RPMI7951 (cell line): ENCODE measurements around the gene RCCD1. TPM values are rescaled to one million over a fixed set of nuclear protein-coding genes. Genes with fewer than 3 reads are reported as not detected.

ENCODE experiments used
- DNase-seq: peaks from one replicate; pipeline ENCODE4 v3.0.0-alpha.2; 2012; ENCODE audit warnings: low read depth
- total RNA-seq: library from RNA; depleted of rRNA; stranded (reverse); fragments of >200 nt; shearing (Covaris generic); gene quantifications from 2 replicates; pipeline ENCODE4 v1.2.3, GENCODE V29; 2014

RCCD1 gene
- total RNA-seq, 1 experiment from 2014 or later, result 26.8 TPM

DNA sequence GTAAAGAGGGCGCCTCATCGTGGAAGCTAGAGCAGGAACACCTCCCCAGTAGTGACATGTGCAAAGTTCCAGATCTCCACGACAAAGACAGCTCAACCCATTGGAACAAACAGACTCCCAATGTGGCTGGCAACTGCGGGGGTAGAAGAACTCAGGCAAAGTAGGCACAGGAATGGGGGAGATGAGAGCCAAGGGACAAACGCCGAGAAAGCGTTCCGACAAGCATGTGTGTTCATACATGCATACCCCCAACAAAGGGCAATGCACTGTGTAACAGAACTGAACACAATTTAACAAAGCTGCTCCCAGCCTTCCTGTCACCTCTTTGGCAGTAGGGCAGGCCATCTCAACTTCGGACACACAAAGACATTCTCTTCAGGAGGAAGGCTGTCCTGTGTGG lies 11.6 kb downstream of the RCCD1 start:
- no peak for DNase-seq

DNA sequence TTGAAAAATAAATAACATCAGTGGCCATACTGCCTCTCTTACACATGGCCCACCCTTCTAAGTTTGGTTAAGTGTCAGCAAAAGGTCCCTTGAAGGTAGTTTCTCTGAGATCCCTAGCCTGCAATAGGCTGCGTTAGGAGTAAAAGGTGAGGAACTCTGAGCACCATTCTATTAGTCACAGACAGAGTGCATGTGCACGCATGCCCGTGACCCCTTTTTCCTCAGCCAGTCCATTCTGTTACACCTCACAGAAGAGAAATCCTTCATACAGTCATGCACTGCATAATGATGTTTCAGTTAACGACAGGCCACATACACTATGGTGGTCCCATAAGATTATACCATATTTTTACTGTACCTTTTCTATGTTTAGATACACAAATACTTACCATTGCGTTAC lies 12.5 kb downstream of the RCCD1 start:
- no peak for DNase-seq

DNA sequence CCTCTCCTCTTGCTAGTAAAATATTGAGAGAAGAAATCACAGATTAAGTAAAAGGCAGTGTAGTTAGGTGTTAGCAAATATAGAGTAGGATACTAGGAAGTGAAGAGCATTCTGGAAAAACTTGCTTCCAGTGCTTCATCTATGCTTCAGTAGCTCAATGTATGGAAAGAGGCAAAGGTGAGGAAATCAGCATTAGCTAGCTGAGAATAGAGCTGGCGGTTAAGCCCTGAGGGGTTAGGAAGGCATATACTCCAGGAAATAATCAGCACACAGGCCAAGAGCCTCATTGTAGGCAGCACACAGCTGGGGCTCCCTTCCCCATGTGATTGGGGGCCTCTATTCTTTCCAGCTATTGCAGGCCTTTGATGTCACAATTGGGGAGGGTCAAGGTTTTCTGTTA lies 13.8 kb downstream of the RCCD1 start:
- no peak for DNase-seq

DNA sequence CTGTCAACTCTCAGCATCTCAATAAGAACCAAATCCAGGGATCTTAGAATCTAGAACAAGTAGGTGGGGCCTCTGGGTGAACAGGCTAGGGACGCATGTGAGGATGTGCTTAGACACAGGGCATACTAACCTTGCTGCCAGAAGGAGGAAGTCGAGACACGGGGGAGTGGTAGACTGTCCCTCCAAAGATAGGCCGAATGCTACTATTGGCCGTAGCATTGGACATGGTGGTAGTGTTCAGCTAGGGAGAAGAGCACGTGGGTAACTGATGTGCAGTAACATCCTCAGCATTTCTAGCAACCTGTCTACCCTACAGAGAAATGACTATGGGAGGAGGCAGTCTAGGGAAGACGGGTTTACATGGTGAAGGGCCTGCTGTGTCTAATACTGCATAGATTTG lies 15.6 kb downstream of the RCCD1 start:
- no peak for DNase-seq

DNA sequence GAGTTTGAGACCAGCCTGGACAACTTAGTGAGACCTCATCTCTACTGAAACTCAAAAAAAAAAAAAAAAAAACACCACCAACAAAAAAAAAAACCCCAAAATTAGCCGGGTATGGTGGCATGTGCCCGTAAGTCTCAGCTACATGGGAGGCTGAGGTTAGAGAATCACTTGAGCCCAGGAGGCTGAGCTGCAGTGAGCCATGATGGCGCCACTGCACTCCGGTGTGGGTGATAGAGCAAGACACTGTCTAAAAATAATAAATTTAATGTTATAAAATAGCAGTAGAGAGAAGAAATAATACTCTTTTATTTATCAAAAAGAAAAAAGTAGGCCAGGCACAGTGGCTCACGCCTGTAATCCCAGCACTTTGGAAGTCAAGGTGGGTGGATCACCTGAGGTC lies 17.4 kb downstream of the RCCD1 start:
- DNase-seq, result no peak

DNA sequence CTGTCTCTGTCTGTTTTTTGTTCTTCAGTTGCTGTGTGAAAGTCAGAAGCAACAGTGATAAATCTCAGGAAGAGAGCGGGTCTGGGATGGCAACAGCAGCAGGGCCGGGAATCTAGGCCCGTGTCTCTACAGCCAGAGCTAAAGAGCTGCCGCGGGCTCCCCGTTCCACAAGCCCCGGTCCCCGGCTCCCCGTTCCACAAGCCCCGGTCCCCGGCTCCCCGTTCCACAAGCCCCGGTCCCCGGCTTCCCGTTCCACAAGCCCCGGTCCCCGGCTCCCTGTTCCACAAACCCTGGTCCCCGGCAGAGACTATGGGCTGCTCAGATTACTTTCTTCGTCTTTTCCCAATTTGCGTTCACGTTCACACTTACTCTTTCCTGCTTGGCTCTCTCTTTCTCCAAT lies 19.5 kb downstream of the RCCD1 start:
- no peak for DNase-seq

DNA sequence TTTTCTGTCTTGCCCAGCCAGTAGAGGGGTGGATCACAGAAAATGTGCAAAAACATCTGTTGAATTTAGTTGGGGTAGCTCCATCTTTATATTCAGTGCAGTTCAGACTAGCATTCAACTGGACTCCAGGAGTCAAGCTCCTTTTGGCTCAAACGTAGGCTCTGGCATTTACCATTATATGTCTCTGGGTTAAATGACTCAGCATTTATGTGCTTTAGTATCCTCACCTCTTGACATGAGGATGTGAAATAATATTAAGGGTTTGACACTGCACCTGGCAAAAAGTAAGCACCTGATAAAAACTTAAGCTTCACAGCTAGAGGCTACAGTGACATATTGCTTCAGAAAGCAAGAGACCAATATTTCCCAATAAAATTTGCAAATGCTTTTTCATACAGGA lies 24.9 kb downstream of the RCCD1 start:
- DNase-seq, result no peak

DNA sequence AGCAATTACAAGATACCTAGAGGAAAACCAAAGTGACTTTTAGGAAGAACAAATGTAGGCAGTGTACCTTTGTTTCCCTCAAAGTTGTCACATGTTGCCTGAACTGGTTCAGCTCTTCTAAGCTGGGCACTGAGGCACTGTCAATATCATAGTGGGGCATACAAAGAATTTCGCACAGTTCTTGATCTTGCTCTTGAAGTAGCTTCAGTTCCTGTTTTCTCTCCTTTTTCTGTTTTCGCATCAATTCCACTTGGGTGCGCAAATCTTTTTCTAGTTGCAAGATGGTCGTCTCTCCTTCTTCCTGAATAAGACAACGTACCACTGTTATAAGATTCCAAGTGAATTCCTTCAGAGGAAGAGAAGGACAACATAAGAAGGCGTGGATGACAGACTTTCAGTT lies 27.0 kb downstream of the RCCD1 start:
- DNase-seq, result no peak

DNA sequence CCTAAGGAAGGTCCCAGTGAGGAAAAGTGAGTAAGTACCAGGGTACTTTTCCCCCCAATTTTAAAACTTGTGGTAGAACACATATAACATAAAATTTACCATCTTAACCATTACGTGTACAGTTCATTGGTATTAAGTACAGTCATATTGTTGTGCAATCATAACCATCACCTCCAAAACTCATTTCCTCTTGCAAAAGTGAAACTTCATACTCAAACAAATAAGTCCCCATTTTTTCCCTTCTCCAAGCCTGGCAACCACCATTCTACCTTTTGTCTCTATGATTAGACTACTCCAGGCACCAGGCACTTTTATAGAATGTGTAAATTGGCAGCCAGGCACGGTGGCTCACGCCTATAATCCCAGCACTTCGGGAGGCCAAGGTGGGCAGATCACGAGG lies 27.5 kb downstream of the RCCD1 start:
- DNase-seq, result no peak

DNA sequence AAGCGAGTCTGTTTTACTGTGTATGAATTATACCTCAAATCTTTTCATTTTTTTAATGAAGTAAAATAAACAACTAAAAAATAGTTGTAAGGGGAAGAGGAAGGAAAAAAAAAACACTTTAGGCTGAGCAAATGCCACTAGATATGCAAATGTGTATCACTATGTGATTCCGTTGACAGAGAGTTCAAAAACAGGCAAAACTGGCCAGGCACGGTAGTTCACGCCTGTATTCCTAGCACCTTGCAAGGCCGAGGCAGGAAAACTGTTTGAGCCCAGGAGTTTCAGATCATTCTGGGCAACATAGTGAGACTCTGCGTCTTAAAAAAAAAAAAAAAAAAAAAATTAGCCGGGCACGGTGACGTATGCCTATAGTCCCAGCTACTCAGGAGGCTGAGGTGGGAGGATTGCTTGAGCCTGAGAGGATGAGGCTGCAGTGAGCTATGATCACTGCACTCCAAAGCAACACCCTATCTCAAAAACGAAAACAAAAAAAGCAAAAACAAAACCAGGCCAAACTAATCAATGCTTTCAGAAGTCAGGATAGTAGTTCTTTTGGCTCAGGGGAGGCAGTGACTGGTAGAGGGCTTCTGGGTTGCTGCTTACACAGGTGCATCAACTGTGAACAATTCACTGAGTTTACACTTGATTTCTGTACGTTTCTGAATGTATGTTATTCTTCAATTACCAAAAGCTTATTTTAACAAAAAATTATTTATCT lies 32.3 kb downstream of the RCCD1 start:
- DNase-seq, result no peak

DNA sequence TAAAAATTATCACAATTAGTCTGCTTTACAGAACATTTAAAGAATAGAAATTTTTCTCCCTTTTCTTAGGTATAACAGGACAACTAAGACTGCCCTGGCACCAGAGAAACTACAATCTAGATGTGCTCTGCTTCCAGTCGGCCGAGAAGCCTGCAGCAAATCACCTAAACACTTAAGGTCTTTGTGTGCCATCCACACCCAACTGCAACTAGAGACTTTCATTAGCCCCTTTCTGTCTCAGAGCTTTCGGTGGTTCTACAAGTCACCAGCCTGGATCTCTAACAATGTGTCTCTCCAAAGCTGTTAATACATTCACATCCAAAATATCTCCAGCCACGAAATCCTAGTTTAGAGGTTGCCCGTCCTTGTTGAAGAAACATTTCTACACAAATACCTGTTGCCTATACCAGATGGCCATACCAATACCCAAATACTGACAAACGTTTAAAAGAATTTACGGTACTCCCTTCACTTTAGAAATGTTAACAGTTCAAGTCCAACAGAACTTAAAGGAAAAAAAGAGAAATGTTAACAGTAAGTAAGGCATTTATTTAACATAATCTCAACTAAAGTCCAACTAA lies 33.0 kb downstream of the RCCD1 start:
- no peak for DNase-seq

DNA sequence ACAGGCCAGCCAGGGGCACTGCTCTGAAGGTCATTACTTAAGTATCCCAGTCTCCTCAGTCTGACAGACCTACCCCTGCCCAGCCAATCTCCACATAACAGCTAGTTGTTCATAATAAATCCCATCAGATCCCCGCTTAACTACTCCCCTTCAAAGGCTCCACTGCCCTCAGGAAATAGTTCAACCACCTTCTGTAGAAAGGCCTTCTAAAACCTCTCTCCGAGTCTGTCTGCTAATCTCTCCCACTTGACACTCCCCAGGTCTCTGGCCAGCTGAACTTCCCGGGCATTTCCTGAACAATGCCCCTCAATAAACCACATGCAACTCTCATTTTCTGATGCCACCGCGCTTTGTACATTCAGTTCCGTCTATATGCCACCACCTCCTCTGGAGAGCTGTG lies 33.6 kb downstream of the RCCD1 start:
- peak; percentile 28 for DNase-seq

DNA sequence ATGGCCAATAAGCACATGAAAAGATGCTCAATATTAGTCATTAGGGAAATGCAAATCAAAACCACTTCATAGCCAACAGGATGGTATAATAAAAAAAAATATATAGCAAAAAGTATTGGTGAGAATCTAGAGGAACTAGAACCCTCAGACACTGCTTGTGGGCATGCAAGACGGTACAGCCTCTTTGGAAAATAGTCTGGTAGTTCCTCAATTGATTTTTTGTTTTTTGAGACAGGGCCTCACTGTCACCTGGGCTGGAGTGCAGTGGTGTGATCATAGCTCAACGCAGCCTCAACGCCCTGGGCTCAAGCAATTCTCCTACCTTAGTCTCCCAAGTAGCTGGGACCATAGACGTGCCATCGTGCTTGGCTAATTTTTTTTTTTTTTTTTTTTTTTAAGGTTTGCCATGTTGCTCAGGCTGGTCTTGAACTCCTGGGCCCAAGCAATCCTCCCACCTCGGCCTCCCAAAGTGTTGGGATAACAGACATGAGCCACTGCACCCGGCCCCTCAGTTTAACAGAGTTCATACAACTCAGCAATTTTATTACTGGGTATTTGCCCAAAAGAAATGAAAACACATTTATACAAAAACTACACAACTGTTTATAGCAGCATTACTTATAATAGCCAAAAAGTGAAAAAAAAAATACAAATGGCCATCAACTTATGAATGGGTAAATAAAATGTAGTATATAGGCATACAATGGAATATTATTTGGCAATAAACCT lies 34.5 kb downstream of the RCCD1 start:
- no peak for DNase-seq

DNA sequence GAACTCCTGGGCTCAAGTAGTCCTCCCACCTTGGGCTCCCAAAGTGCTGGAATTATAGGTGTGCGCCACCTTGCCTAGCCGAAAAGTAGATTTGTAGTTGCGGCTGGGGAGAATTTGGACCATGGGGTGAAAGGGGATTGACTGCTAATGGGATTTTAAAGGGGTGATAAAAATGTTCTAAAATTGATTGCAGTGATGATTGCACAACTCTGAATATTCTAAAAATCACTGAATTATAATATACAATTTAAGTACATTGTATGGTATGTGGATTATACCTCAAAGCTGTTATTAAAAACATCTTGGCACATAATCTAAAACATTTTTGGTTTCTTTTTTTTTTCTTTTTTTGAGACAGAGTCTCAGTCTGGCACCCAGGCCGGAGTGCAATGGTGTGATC lies 35.8 kb downstream of the RCCD1 start:
- no peak for DNase-seq

DNA sequence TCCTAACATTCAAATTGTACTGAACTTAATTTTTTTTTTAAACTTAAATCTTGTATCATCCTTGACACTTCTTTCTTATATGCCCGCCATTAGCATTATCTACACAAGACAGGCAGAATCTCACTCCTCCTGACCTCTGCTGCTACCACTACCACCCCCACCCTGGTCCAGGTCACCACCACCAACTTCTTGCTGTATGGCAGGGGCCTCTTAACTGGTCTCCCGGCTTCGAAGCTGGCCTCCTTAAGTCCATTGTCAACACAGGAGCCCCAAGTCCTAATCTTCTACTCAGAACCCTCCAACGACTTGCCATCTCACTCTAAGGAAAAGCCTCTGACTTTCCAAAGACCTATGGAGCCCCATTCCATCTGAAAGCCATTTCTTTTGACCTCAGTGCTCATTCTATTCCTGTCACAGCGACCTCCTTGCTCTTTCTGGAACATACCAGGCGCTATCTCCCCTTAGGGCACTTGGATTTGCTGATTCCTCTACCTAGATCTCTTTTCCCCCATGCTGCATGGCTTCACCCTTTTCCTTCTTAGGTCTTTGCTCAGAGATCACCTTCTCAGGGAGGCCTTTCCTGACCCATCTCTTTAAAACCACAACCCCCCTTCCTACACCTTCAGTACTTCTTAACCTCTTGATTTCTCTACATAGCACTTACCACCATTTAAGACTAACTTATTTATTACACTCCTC lies 37.1 kb downstream of the RCCD1 start:
- peak; percentile 32 for DNase-seq

DNA sequence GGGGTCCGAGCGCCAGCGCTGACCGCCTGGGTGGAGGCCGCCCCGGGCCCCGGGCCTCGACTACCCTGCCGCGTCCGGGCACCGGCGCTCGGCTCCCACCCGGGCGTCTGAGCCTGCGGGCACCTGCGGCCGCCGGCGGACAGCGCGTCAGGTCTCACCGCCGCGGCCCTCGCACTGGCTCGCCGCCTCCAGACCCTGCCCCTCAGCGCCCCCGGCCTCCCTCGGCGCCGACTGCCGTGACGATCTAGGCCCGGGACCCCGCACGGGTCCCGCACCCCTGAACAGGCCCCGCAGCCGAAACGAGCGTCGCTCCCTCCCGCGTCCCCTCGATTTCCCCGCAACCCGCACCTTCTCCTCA lies 39.4 kb downstream of the RCCD1 start:
- DNase-seq, result no peak

DNA sequence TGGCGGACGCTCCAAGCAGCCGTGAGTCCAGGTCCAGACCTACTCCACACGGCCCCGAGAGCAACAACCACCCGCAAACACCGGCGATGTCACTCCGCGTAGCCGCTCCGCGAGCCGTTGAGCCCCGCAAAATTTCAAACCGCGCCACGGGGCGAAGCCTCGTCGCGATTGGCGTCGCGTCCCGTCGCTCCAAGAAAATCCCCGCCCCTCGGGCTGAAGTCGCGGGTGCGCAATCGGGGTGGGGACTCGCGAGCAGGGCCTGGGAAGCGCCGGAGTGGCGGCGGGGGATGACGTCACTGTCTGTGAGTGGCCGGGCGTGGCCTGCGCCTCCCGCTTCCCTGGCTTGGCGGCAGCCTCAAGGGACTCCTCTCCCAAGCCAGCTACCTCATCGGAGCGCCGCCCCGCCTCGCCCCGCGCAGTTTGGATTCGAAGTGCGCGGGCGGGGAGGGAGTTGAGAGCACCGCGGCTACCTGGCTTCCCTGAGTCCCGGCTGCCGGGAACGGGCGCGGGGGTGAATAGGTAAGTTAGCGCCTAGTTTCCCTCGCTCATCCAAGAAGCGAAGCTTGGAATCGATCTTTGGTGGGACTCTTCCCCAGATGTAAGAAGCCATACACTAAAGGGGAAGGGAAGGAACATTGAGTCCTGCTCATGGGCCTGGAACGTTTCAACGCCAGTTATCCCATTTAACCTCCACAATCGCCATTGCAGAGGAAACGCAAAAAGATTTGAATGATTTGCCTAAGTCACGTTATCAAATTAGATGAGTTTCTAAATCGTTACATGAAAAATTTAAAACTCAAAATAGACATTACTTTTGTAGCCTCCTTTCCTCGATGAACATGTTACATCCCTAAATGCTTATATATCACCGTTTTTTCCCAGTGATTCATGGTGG lies 40.0 kb downstream of the RCCD1 start, which contains the start of gene PRC1:
PRC1 (minus strand) TSS at position 119 of the 895 bp plus-strand sequence; CDS start at position 1, 118 bp downstream.
- DNase-seq, result peak; percentile 98

DNA sequence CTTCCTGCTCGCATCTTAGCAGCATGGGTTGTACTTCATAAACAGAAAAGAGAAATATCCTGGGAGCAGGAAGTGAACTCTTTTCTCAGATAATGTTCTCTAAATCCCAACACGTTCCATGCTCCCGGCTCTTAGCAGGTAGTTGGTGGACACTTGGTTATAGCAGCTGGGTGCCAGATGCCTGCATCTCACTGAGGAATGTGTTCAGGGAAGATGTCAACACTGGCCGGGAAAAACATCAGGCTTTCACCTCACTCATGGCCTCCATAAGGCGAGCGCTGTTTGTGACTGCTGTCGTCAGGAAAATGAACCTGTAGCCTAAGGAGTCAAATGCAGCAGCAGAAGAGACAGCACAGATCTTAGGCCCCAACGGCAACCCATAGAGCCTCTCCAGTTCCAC lies 44.1 kb downstream of the RCCD1 start:
- DNase-seq, result no peak

DNA sequence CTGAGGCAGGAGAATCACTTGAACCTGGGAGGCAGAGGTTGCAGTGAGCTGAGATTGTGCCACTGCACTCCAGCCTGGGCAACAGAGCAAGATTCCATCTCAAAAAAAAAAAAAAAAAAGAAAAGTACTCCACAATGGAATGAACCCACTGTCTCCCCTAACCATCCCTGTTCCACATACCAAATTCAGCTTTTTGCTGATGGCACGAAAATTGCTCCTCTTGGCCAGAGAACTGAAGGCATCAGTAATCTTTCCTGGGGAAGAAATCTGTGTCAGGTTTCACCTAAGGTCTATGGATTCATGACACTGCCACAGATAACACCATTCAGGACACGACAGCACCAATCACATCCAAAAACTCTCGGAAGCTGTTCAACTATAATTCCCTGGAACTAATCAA lies 46.5 kb downstream of the RCCD1 start:
- no peak for DNase-seq

DNA sequence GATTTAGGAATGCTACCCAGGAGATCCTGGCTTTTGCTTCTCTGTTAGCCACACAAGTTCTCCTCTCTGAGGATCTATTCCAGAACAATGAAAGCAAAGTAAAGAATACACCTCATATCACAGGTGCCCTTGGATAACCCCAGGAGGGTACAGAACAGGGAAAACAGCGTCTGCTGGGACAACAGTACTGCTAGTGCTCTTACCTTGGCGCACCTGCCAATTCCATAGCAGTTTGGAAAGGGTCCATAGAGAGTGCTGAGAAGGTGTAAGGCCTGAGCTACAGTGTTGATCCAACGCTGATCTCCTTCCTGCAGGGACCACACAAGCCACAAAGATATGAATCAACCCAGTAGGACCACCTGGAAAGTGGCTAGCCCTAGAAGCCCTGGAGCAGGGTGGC lies 52.6 kb downstream of the RCCD1 start:
- no peak for DNase-seq
